SK-N-SH (cell line): ENCODE data around the gene CCDC148. TPM values are rescaled to one million over a fixed set of nuclear protein-coding genes. Genes with fewer than 3 reads are reported as not detected.

Experiments
- CTCF ChIA-PET: fragments of 300-600, 350-600 bp; formaldehyde crosslinking; extraction: SDS; loops from one replicate; lab custom pipeline; 2021; lab: Yijun Ruan, JAX
- POLR2A ChIA-PET: fragments of 350-600 bp; sonication (Branson Sonifier 250); formaldehyde crosslinking; extraction: SDS; loops from one replicate; lab custom pipeline; 2020; ENCODE audit warnings: antibody characterized with exemption, inconsistent platforms; lab: Yijun Ruan, JAX
- DNase-seq: peaks from one replicate; pipeline ENCODE4 v3.0.0; 2012
- H2AFZ ChIP-seq: fragments of 200-600 bp; sonication (generic); 2 replicates; pipeline ENCODE4 v1.8.1; 2016; ENCODE audit warnings: antibody characterized with exemption, mild to moderate bottlenecking, low read depth
- H3F3A ChIP-seq: fragments of 200-600 bp; sonication (generic); replicated peaks from 2 replicates; pipeline ENCODE3; 2016; ENCODE audit warnings: antibody characterized with exemption, mild to moderate bottlenecking; ENCODE audit not compliant: insufficient read depth
- H3K27ac ChIP-seq, 2 experiments: fragments of 200-500 bp in 1 of 2; fragments of 200-600 bp in 1 of 2; sonication (Bioruptor generic) in 1 of 2; sonication (generic), shearing (Covaris generic) in 1 of 2; 2 replicates each; pipeline versions ENCODE4 v1.5.1 to v1.6.1; 2014 to 2016; ENCODE audit warnings: low read depth in 2 of 2, inconsistent platforms in 1 of 2, low read length in 1 of 2, mild to moderate bottlenecking in 1 of 2, mixed read lengths in 1 of 2
- H3K27me3 ChIP-seq: fragments of 200-600 bp; sonication (generic), shearing (Covaris generic); 2 replicates; pipeline ENCODE4 v1.6.1; 2016; ENCODE audit warnings: mixed run types; ENCODE audit not compliant: insufficient read depth
- H3K36me3 ChIP-seq, 2 experiments: fragments of 200-500 bp in 1 of 2; fragments of 200-600 bp in 1 of 2; sonication (Bioruptor generic) in 1 of 2; sonication (generic) in 1 of 2; replicated peaks in 1 of 2; 2 replicates each; pipeline versions ENCODE3 to v1.5.1; 2014 to 2016; ENCODE audit warnings: low read length in 1 of 2, mild to moderate bottlenecking in 1 of 2; ENCODE audit not compliant: insufficient read depth in 2 of 2, control insufficient read depth in 1 of 2
- H3K4me1 ChIP-seq, 2 experiments: fragments of 200-500 bp in 1 of 2; fragments of 200-600 bp in 1 of 2; sonication (Bioruptor generic) in 1 of 2; sonication (generic), shearing (Covaris generic) in 1 of 2; 2 replicates each; pipeline versions ENCODE4 v1.5.1 to v1.6.1; 2014 to 2016; ENCODE audit warnings: low read depth in 1 of 2, low read length in 1 of 2, mixed run types in 1 of 2; ENCODE audit not compliant: insufficient read depth in 2 of 2, control insufficient read depth in 1 of 2
- H3K4me2 ChIP-seq: fragments of 200-600 bp; sonication (generic), shearing (Covaris generic); 2 replicates; pipeline ENCODE4 v1.6.1; 2017; ENCODE audit warnings: mixed run types
- H3K4me3 ChIP-seq, 2 experiments: fragments of 200-500 bp in 1 of 2; fragments of 200-600 bp in 1 of 2; sonication (Bioruptor generic) in 1 of 2; sonication (generic), shearing (Covaris generic) in 1 of 2; 2 replicates each; pipeline versions ENCODE4 v1.5.1 to v1.8.1; 2014 to 2016; ENCODE audit warnings: low read depth in 2 of 2, inconsistent platforms in 1 of 2, low read length in 1 of 2, mild to moderate bottlenecking in 1 of 2, mixed read lengths in 1 of 2, moderate library complexity in 1 of 2
- H3K79me2 ChIP-seq: fragments of 200-600 bp; sonication (generic); 2 replicates; pipeline ENCODE4 v1.8.1; 2017; ENCODE audit warnings: mild to moderate bottlenecking; ENCODE audit not compliant: insufficient read depth
- H3K9ac ChIP-seq: fragments of 200-600 bp; sonication (generic); 2 replicates; pipeline ENCODE4 v1.6.1; 2017; ENCODE audit warnings: mixed run types
- H3K9me2 ChIP-seq: fragments of 200-600 bp; sonication (generic); 2 replicates; pipeline ENCODE4 v1.6.1; 2017; ENCODE audit warnings: mixed run types
- H3K9me3 ChIP-seq: fragments of 200-600 bp; sonication (generic); 2 replicates; pipeline ENCODE4 v1.6.1; 2017; ENCODE audit warnings: mixed run types, mild to moderate bottlenecking, moderate library complexity
- H4K20me1 ChIP-seq: fragments of 200-600 bp; sonication (generic); 2 replicates; pipeline ENCODE4 v1.6.1; 2017; ENCODE audit warnings: mild to moderate bottlenecking, mixed run types; ENCODE audit not compliant: insufficient read depth
- CHD2 ChIP-seq: fragments of 150-350 bp; IDR thresholded peaks from 2 replicates; pipeline ENCODE4 v1.6.1; 2018; ENCODE audit warnings: low read length; ENCODE audit not compliant: partially characterized antibody
- ELF1 ChIP-seq: IDR thresholded peaks from 2 replicates; pipeline ENCODE4 v1.4.0; 2012
- EP300 ChIP-seq, 2 experiments: IDR thresholded peaks; 2 replicates each; pipeline versions ENCODE4 v1.4.0 to v1.6.1; 2012; ENCODE audit warnings: borderline replicate concordance in 1 of 2, low read depth in 1 of 2, low read length in 1 of 2
- GATA2 ChIP-seq: sonication (generic); formaldehyde crosslinking; IDR thresholded peaks from 2 replicates; pipeline ENCODE4 v1.5.0; 2020; ENCODE audit warnings: mild to moderate bottlenecking, missing genetic modification reagents
- IRF3 ChIP-seq: fragments of 150-350 bp; IDR thresholded peaks from 2 replicates; pipeline ENCODE4 v1.6.1; 2016; ENCODE audit warnings: mild to moderate bottlenecking, low read depth, low read length
- JUND ChIP-seq: IDR thresholded peaks from 2 replicates; pipeline ENCODE4 v1.4.0; 2012
- MEF2A ChIP-seq: IDR thresholded peaks from 2 replicates; pipeline ENCODE4 v1.4.0; 2012; ENCODE audit warnings: low read depth, borderline replicate concordance
- NRF1 ChIP-seq: IDR thresholded peaks from 2 replicates; pipeline ENCODE4 v1.6.1; 2012; ENCODE audit warnings: low read depth, mild to moderate bottlenecking, low read length
- RCOR1 ChIP-seq: fragments of 150-350 bp; IDR thresholded peaks from 2 replicates; pipeline ENCODE4 v1.6.1; 2017; ENCODE audit warnings: antibody characterized with exemption, low read length
- REST ChIP-seq: IDR thresholded peaks from 2 replicates; pipeline ENCODE4 v1.6.1; 2012; ENCODE audit warnings: mild to moderate bottlenecking, low read depth, low read length, moderate library complexity
- RFX5 ChIP-seq: IDR thresholded peaks from 2 replicates; pipeline ENCODE4 v1.6.1; 2012; ENCODE audit warnings: mild to moderate bottlenecking, improper control_type of control experiment, low read length
- RXRA ChIP-seq: IDR thresholded peaks from 2 replicates; pipeline ENCODE4 v1.4.0; 2012; ENCODE audit warnings: low read depth, mild to moderate bottlenecking, borderline replicate concordance
- YY1 ChIP-seq: IDR thresholded peaks from 2 replicates; pipeline ENCODE4 v1.4.0; 2012; ENCODE audit warnings: low read depth, mild to moderate bottlenecking
- WGBS: methylation state at CpG from one replicate; pipeline ENCODE4 v1.1.6; 2017; ENCODE audit warnings: low lambda C conversion rate; 5-methylcytosine and 5-hydroxymethylcytosine counted together
- polyA plus RNA-seq, 3 experiments: library from polyadenylated mRNA; depleted of rRNA; stranded (reverse); fragments of >200 nt; gene quantifications; 2 replicates each; pipeline ENCODE4 v1.2.3, GENCODE V29; 2012
- TF ChIP-seq, protein P1 (sequence below): fragments of 200-600 bp; sonication (generic); IDR thresholded peaks from 2 replicates; pipeline ENCODE4 v1.6.1; 2017; ENCODE audit warnings: antibody characterized with exemption, mild to moderate bottlenecking, moderate library complexity

The CCDC148 gene
- polyA plus RNA-seq, 1 of the 3 experiments (the other 2 are of a cell fraction): 0.18 TPM

GRCh38 chr2:158297606-158298005 lies 158.9 kb downstream of the CCDC148 start:
- no peak for TF ChIP-seq EP300 (IDR thresholded peaks at IDR 0.05; ENCODE audit: borderline replicate concordance in 1 of 2, low read depth in 1 of 2, low read length in 1 of 2)
- TF ChIP-seq ELF1: no peak
- TF ChIP-seq, protein P1, sequence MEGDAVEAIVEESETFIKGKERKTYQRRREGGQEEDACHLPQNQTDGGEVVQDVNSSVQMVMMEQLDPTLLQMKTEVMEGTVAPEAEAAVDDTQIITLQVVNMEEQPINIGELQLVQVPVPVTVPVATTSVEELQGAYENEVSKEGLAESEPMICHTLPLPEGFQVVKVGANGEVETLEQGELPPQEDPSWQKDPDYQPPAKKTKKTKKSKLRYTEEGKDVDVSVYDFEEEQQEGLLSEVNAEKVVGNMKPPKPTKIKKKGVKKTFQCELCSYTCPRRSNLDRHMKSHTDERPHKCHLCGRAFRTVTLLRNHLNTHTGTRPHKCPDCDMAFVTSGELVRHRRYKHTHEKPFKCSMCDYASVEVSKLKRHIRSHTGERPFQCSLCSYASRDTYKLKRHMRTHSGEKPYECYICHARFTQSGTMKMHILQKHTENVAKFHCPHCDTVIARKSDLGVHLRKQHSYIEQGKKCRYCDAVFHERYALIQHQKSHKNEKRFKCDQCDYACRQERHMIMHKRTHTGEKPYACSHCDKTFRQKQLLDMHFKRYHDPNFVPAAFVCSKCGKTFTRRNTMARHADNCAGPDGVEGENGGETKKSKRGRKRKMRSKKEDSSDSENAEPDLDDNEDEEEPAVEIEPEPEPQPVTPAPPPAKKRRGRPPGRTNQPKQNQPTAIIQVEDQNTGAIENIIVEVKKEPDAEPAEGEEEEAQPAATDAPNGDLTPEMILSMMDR: no peak
- TF ChIP-seq RFX5: no peak
- TF ChIP-seq NRF1: no peak
- TF ChIP-seq RCOR1: no peak
- no peak for TF ChIP-seq CHD2
- no peak for TF ChIP-seq RXRA
- no peak for TF ChIP-seq GATA2 (CRISPR knock-in tag)
- TF ChIP-seq YY1: no peak
- no peak for TF ChIP-seq MEF2A
- TF ChIP-seq IRF3: no peak
- no peak for TF ChIP-seq JUND
- no peak for TF ChIP-seq REST
- WGBS: 7% methylated on average over 1 of the region's 1 CpG
- no peaks in the 10 kb centered on the region for H3K9me3 ChIP-seq
- no peak overlapping the region for H3K4me2 ChIP-seq
- H3K27ac ChIP-seq: no peak overlapping the region
- H3F3A ChIP-seq: no peaks in the 10 kb centered on the region
- ChIA-PET CTCF (no interaction called here), POLR2A (no interaction called here)
- H3K9me2 ChIP-seq: no peaks in the 10 kb centered on the region
- no peaks in the 10 kb centered on the region for H4K20me1 ChIP-seq
- no peaks in the 10 kb centered on the region for H3K4me1 ChIP-seq
- H3K4me3 ChIP-seq: no peak overlapping the region
- no peak overlapping the region for H2AFZ ChIP-seq
- no peaks in the 10 kb centered on the region for H3K36me3 ChIP-seq
- H3K27me3 ChIP-seq: no peaks in the 10 kb centered on the region
- no peak for DNase-seq
- no peak overlapping the region for H3K9ac ChIP-seq
- no peaks in the 10 kb centered on the region for H3K79me2 ChIP-seq
